ENCODE data around the gene UTF1. TPM values are rescaled to one million over a fixed set of nuclear protein-coding genes. Genes with fewer than 3 reads are reported as not detected.

The UTF1 gene
- total and polyA plus RNA-seq, 2 experiments from 2014 or later, result 12.2 to 51.4 TPM

DNA sequence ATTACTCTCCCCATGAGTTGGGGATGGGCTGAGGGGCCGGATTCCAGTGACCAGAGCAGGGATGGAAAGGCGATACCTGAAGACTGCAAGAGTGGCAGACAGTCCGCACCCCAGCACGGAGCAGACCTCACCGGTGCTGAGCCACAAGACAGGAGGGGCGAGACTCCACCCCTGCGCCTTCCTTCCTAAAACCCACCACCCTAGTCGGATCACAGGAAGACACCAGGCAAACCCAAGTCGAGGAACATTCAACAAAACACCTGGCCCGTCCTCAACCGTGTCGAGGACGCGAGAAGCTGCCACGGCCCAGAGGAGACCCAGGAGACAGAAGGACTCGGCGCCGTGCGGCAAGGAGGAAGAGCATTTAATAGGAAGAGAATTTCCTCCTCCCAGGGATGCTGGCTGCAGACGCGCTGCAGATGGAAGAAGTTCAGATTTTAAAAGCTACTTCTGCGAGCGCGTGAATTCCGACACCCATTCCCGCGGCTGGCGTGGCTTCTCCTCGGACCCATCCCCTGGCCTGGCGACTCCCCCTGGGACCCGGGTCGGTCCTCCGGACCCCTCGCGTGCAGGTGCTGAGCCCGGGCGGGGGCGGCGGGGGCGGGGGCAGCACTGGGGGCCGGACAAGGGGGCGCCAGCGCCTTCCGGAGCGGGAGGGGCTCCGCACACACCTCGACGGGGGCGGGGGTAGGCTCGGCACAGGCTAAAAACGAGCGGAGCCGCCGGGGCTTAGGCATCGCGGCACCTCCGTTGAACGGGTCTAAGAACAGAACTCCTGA lies 563 bp upstream of the UTF1 start (continued):
- TF ChIP-seq ZNF114 (CRISPR knock-in tag; IDR thresholded peaks at IDR 0.05) (no peak), EZH2phosphoT487 (IDR thresholded peaks at IDR 0.05; ENCODE audit: unreplicated experiment) (no peak), JUNB (IDR thresholded peaks at IDR 0.05; ENCODE audit: unreplicated experiment) (no peak), ETS1 (IDR thresholded peaks at IDR 0.05) (no peak), STAT1 (IDR thresholded peaks at IDR 0.05; ENCODE audit: unreplicated experiment) (no peak)

DNA sequence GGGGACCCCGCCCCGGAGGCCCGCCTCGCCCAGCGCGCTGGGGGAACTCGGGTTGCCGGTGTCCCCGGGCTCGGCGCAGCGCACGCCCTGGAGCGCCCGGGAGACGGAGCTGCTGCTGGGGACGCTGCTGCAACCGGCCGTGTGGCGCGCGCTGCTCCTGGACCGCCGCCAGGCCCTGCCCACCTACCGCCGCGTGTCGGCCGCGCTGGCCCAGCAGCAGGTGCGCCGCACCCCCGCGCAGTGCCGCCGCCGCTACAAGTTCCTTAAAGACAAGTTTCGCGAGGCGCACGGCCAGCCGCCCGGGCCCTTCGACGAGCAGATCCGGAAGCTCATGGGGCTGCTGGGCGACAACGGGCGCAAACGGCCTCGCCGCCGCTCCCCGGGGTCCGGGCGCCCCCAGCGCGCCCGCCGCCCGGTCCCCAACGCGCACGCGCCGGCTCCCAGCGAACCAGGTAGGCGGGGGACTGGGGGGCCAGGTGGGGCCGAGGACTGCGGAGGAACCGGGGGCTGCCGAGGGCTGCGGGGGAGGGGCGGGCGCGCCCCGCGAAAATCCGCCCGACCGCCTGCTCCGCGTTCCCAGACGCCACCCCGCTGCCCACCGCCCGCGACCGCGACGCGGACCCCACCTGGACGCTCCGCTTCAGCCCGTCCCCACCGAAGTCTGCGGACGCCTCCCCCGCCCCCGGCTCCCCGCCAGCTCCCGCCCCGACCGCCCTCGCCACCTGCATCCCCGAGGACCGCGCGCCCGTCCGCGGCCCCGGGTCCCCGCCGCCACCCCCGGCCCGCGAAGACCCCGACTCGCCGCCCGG lies 574 bp downstream of the UTF1 start:
- peak; percentile 74 for DNase-seq (ENCODE audit: low spot score)
- Histone ChIP-seq H3K4me3 (peak overlapping the region; percentile 59), H3K79me2 (replicated peaks; ENCODE audit: insufficient read depth) (no peaks in the 10 kb centered on the region), H3K4me1 (ENCODE audit: insufficient read depth) (peaks cover 16% of the 10 kb centered on the region; the same call in 1 of the 2 replicates), H3K27me3 (ENCODE audit: insufficient read depth) (peaks cover 48% of the 10 kb centered on the region), H4K20me1 (replicated peaks; ENCODE audit: insufficient read depth) (no peaks in the 10 kb centered on the region), H3K27ac (ENCODE audit: low read depth) (no peak overlapping the region), H3K4me2 (peak overlapping the region; percentile 74), H3K36me3 (ENCODE audit: insufficient read depth) (no peaks in the 10 kb centered on the region), H2AFZ (no peak overlapping the region), H3K9me2 (ENCODE audit: insufficient read depth) (0 out of 2 replicates have a peak, but pooled peaks cover 3% of the 10 kb centered on the region), H3F3A (replicated peaks; ENCODE audit: low read depth) (peaks cover 16% of the 10 kb centered on the region; the same call in 1 of the 2 replicates)
- peak; percentile 9 for ATAC-seq
- Mint-ChIP-seq H3K27ac (no peak overlapping the region), H3K4me3 (peak overlapping the region; percentile 60; the same call in 2 of the 3 replicates), H3K9me3 (peaks cover 9% of the 10 kb centered on the region; the same call in 2 of the 3 replicates), H3K36me3 (ENCODE audit: low read depth) (peaks cover 8% of the 10 kb centered on the region), H3K27me3 (ENCODE audit: insufficient read depth, low read depth, poor library complexity) (peaks cover 67% of the 10 kb centered on the region), H3K4me1 (peaks cover 22% of the 10 kb centered on the region)
- no peak for TF ChIP-seq CREB1 (CRISPR knock-in tag; IDR thresholded peaks at IDR 0.05; ENCODE audit: low read depth)
- no peak for TF ChIP-seq ZNF462 (CRISPR knock-in tag; IDR thresholded peaks at IDR 0.05)
- TF ChIP-seq EZH2phosphoT487 (IDR thresholded peaks at IDR 0.05; ENCODE audit: unreplicated experiment), result no peak
- no peak for TF ChIP-seq POLR2AphosphoS5 (IDR thresholded peaks at IDR 0.05; ENCODE audit: low read depth)
- no peak for TF ChIP-seq ZNF331 (CRISPR knock-in tag; IDR thresholded peaks at IDR 0.05; ENCODE audit: low read depth)
- no peak for TF ChIP-seq STAT1 (IDR thresholded peaks at IDR 0.05; ENCODE audit: unreplicated experiment)
- TF ChIP-seq, protein P1, sequence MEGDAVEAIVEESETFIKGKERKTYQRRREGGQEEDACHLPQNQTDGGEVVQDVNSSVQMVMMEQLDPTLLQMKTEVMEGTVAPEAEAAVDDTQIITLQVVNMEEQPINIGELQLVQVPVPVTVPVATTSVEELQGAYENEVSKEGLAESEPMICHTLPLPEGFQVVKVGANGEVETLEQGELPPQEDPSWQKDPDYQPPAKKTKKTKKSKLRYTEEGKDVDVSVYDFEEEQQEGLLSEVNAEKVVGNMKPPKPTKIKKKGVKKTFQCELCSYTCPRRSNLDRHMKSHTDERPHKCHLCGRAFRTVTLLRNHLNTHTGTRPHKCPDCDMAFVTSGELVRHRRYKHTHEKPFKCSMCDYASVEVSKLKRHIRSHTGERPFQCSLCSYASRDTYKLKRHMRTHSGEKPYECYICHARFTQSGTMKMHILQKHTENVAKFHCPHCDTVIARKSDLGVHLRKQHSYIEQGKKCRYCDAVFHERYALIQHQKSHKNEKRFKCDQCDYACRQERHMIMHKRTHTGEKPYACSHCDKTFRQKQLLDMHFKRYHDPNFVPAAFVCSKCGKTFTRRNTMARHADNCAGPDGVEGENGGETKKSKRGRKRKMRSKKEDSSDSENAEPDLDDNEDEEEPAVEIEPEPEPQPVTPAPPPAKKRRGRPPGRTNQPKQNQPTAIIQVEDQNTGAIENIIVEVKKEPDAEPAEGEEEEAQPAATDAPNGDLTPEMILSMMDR (conservative IDR thresholded peaks at IDR 0.05; ENCODE audit: low read depth in 2 of 2), result no peak
- TF ChIP-seq EZH2 (IDR thresholded peaks at IDR 0.05; ENCODE audit: low read depth, unreplicated experiment), result peak; percentile 43
- no peak for TF ChIP-seq JUNB (IDR thresholded peaks at IDR 0.05; ENCODE audit: unreplicated experiment)

Measured in GM23338 (cell line).